ENCODE data around the gene TEX48.

TEX48 gene

GRCh38 chr9:114621975-114622609 is 59.9 kb downstream of the TEX48 start:
- H2AFZ ChIP-seq (ENCODE audit: low read depth, low read length, severe bottlenecking), result no peak overlapping the region
- no peaks in the 10 kb centered on the region for H4K20me1 ChIP-seq (ENCODE audit: low read depth, low read length)
- no peak for TF ChIP-seq EZH2phosphoT487 (conservative IDR thresholded peaks at IDR 0.05; ENCODE audit: low read length)
- TF ChIP-seq CTCF (IDR thresholded peaks at IDR 0.05; ENCODE audit: insufficient read depth, low read length, poor library complexity, severe bottlenecking), result no peak
- peaks cover 5% of the 10 kb centered on the region; the same call in 1 of the 2 replicates for H3F3A ChIP-seq (ENCODE audit: insufficient read depth)
- H3K27me3 ChIP-seq (ENCODE audit: low read length), result no peaks in the 10 kb centered on the region
- no peak overlapping the region for H3K9ac ChIP-seq (ENCODE audit: low read length)
- no peaks in the 10 kb centered on the region for H3K9me2 ChIP-seq (replicated peaks; ENCODE audit: insufficient read depth, low read length)
- peaks cover 48% of the 10 kb centered on the region for H3K79me2 ChIP-seq (ENCODE audit: insufficient read depth, low read length)
- H3K36me3 ChIP-seq (ENCODE audit: low read length), result 0 out of 2 replicates have a peak, but pooled peaks cover 4% of the 10 kb centered on the region
- H3K27ac ChIP-seq (ENCODE audit: low read depth, low read length), result no peak overlapping the region
- H3K4me2 ChIP-seq (ENCODE audit: low read depth, low read length, poor library complexity, severe bottlenecking), result no peak overlapping the region
- no peak overlapping the region for H3K4me3 ChIP-seq (ENCODE audit: insufficient read depth, low read length, poor library complexity, severe bottlenecking)
- H3K9me3 ChIP-seq (ENCODE audit: insufficient read depth, low read length), result no peaks in the 10 kb centered on the region

GRCh38 chr9:114621561-114621960 is 60.4 kb downstream of the TEX48 start:
- peaks cover 9% of the 10 kb centered on the region for H3F3A ChIP-seq (ENCODE audit: insufficient read depth)
- no peaks in the 10 kb centered on the region for H3K9me2 ChIP-seq (replicated peaks; ENCODE audit: insufficient read depth, low read length)
- no peak overlapping the region for H3K27ac ChIP-seq (ENCODE audit: low read depth, low read length)
- TF ChIP-seq CTCF (IDR thresholded peaks at IDR 0.05; ENCODE audit: insufficient read depth, low read length, poor library complexity, severe bottlenecking) (no peak), EZH2phosphoT487 (conservative IDR thresholded peaks at IDR 0.05; ENCODE audit: low read length) (no peak)
- H2AFZ ChIP-seq (ENCODE audit: low read depth, low read length, severe bottlenecking), result no peak overlapping the region
- H3K79me2 ChIP-seq (ENCODE audit: insufficient read depth, low read length), result peaks cover 52% of the 10 kb centered on the region
- no peaks in the 10 kb centered on the region for H4K20me1 ChIP-seq (ENCODE audit: low read depth, low read length)
- H3K9ac ChIP-seq (ENCODE audit: low read length), result no peak overlapping the region
- H3K27me3 ChIP-seq (ENCODE audit: low read length), result no peaks in the 10 kb centered on the region
- no peaks in the 10 kb centered on the region for H3K9me3 ChIP-seq (ENCODE audit: insufficient read depth, low read length)
- H3K4me3 ChIP-seq (ENCODE audit: insufficient read depth, low read length, poor library complexity, severe bottlenecking), result no peak overlapping the region
- no peak overlapping the region for H3K4me2 ChIP-seq (ENCODE audit: low read depth, low read length, poor library complexity, severe bottlenecking)
- H3K36me3 ChIP-seq (ENCODE audit: low read length), result 0 out of 2 replicates have a peak, but pooled peaks cover 4% of the 10 kb centered on the region

- peak overlapping the region; percentile 69 for H3K27ac ChIP-seq (ENCODE audit: low read depth, low read length)
- H3F3A ChIP-seq (ENCODE audit: insufficient read depth), result peaks cover 18% of the 10 kb centered on the region
- H4K20me1 ChIP-seq (ENCODE audit: low read depth, low read length), result no peaks in the 10 kb centered on the region
- peaks cover 65% of the 10 kb centered on the region for H3K79me2 ChIP-seq (ENCODE audit: insufficient read depth, low read length)
- no peaks in the 10 kb centered on the region for H3K27me3 ChIP-seq (ENCODE audit: low read length)
- no peaks in the 10 kb centered on the region for H3K9me2 ChIP-seq (replicated peaks; ENCODE audit: insufficient read depth, low read length)
- H2AFZ ChIP-seq (ENCODE audit: low read depth, low read length, severe bottlenecking), result peak overlapping the region; percentile 39
- H3K36me3 ChIP-seq (ENCODE audit: low read length), result 0 out of 2 replicates have a peak, but pooled peaks cover 4% of the 10 kb centered on the region
- H3K9me3 ChIP-seq (ENCODE audit: insufficient read depth, low read length), result no peaks in the 10 kb centered on the region
- TF ChIP-seq EZH2phosphoT487 (conservative IDR thresholded peaks at IDR 0.05; ENCODE audit: low read length) (no peak), CTCF (IDR thresholded peaks at IDR 0.05; ENCODE audit: insufficient read depth, low read length, poor library complexity, severe bottlenecking) (no peak)
- peak overlapping the region; percentile 73 for H3K4me2 ChIP-seq (ENCODE audit: low read depth, low read length, poor library complexity, severe bottlenecking)
- peak overlapping the region; percentile 47 for H3K4me3 ChIP-seq (ENCODE audit: insufficient read depth, low read length, poor library complexity, severe bottlenecking)
- peak overlapping the region; percentile 50 for H3K9ac ChIP-seq (ENCODE audit: low read length)
Observed at GRCh38 chr9:114619191-114619761, 62.7 kb downstream of the TEX48 start.

All from SU-DHL-6 (cell line).